Measurements from ENCODE around the gene ATG10. TPM values are rescaled to one million over a fixed set of nuclear protein-coding genes. Genes with fewer than 3 reads are reported as not detected.

Gene ATG10
- total and polyA plus RNA-seq, 2 of the 13 experiments (the other 11 are each of a cell fraction or from before 2014, with no cell fraction given) = 2.0 to 5.7 TPM

GRCh38 chr5:81971712-81972491 is at the start of gene ATG10 (continued):
- TF ChIP-seq ZNF549 (CRISPR knock-in tag; IDR thresholded peaks at IDR 0.05) (no peak), NFYB (CRISPR knock-in tag; IDR thresholded peaks at IDR 0.05) (peak; percentile 44; the same call in 1 of the 2 replicates), ZNF790 (CRISPR knock-in tag; IDR thresholded peaks at IDR 0.05; ENCODE audit: borderline replicate concordance) (peak; percentile 78; the same call in 1 of the 2 replicates), GRHL1 (CRISPR knock-in tag; conservative IDR thresholded peaks at IDR 0.05) (no peak), ZKSCAN1 (IDR thresholded peaks at IDR 0.05; ENCODE audit: low read length) (no peak), SOX13 (IDR thresholded peaks at IDR 0.05) (no peak), SOX13 (CRISPR knock-in tag; conservative IDR thresholded peaks at IDR 0.05 in 1 of 2, IDR thresholded peaks at IDR 0.05 in 1 of 2) (peak in 1 of 2 experiments; percentile 16; a peak in 1 of 4 replicates), TAF15 (IDR thresholded peaks at IDR 0.05; ENCODE audit: low read depth, low read length, poor library complexity, severe bottlenecking) (no peak), KDM2A (CRISPR knock-in tag; IDR thresholded peaks at IDR 0.05; ENCODE audit: borderline replicate concordance, low read depth) (peak; percentile 96), ZNF232 (CRISPR knock-in tag; IDR thresholded peaks at IDR 0.05; ENCODE audit: borderline replicate concordance) (no peak), NAIF1 (CRISPR knock-in tag; IDR thresholded peaks at IDR 0.05; ENCODE audit: borderline replicate concordance) (no peak), TOE1 (CRISPR knock-in tag; IDR thresholded peaks at IDR 0.05) (no peak; the same call in 1 of the 2 replicates), TSC22D2 (CRISPR knock-in tag; IDR thresholded peaks at IDR 0.05; ENCODE audit: borderline replicate concordance) (peak; percentile 30; the same call in 1 of the 2 replicates), ZBTB8A (CRISPR knock-in tag; IDR thresholded peaks at IDR 0.05; ENCODE audit: borderline replicate concordance, low read depth) (no peak), ZFYVE20 (CRISPR knock-in tag; IDR thresholded peaks at IDR 0.05; ENCODE audit: borderline replicate concordance, low read depth) (0 out of 2 replicates have a peak, but pooled peaks have one; percentile 55), STAT5B (CRISPR knock-in tag; IDR thresholded peaks at IDR 0.05) (no peak)
- TF ChIP-seq, protein P1, sequence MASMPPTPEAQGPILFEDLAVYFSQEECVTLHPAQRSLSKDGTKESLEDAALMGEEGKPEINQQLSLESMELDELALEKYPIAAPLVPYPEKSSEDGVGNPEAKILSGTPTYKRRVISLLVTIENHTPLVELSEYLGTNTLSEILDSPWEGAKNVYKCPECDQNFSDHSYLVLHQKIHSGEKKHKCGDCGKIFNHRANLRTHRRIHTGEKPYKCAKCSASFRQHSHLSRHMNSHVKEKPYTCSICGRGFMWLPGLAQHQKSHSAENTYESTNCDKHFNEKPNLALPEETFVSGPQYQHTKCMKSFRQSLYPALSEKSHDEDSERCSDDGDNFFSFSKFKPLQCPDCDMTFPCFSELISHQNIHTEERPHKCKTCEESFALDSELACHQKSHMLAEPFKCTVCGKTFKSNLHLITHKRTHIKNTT (CRISPR knock-in tag; IDR thresholded peaks at IDR 0.05) = no peak
- TF ChIP-seq, protein P2, sequence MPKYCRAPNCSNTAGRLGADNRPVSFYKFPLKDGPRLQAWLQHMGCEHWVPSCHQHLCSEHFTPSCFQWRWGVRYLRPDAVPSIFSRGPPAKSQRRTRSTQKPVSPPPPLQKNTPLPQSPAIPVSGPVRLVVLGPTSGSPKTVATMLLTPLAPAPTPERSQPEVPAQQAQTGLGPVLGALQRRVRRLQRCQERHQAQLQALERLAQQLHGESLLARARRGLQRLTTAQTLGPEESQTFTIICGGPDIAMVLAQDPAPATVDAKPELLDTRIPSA (CRISPR knock-in tag; IDR thresholded peaks at IDR 0.05; ENCODE audit: borderline replicate concordance) = peak; percentile 43; the same call in 1 of the 2 replicates
- TF ChIP-seq, protein P3, sequence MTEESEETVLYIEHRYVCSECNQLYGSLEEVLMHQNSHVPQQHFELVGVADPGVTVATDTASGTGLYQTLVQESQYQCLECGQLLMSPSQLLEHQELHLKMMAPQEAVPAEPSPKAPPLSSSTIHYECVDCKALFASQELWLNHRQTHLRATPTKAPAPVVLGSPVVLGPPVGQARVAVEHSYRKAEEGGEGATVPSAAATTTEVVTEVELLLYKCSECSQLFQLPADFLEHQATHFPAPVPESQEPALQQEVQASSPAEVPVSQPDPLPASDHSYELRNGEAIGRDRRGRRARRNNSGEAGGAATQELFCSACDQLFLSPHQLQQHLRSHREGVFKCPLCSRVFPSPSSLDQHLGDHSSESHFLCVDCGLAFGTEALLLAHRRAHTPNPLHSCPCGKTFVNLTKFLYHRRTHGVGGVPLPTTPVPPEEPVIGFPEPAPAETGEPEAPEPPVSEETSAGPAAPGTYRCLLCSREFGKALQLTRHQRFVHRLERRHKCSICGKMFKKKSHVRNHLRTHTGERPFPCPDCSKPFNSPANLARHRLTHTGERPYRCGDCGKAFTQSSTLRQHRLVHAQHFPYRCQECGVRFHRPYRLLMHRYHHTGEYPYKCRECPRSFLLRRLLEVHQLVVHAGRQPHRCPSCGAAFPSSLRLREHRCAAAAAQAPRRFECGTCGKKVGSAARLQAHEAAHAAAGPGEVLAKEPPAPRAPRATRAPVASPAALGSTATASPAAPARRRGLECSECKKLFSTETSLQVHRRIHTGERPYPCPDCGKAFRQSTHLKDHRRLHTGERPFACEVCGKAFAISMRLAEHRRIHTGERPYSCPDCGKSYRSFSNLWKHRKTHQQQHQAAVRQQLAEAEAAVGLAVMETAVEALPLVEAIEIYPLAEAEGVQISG (CRISPR knock-in tag; IDR thresholded peaks at IDR 0.05) = peak; percentile 70
- TF ChIP-seq, protein P4, sequence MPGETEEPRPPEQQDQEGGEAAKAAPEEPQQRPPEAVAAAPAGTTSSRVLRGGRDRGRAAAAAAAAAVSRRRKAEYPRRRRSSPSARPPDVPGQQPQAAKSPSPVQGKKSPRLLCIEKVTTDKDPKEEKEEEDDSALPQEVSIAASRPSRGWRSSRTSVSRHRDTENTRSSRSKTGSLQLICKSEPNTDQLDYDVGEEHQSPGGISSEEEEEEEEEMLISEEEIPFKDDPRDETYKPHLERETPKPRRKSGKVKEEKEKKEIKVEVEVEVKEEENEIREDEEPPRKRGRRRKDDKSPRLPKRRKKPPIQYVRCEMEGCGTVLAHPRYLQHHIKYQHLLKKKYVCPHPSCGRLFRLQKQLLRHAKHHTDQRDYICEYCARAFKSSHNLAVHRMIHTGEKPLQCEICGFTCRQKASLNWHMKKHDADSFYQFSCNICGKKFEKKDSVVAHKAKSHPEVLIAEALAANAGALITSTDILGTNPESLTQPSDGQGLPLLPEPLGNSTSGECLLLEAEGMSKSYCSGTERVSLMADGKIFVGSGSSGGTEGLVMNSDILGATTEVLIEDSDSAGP (CRISPR knock-in tag; IDR thresholded peaks at IDR 0.05; ENCODE audit: borderline replicate concordance) = peak; percentile 87; the same call in 1 of the 2 replicates
